ENCODE results near the gene TRNAU1AP. TPM values are rescaled to one million over a fixed set of nuclear protein-coding genes. Genes with fewer than 3 reads are reported as not detected.
A peak's percentile ranks its signal among the peaks of the same experiment; 100 is the strongest.

TRNAU1AP gene
- 23.2 and 28.3 TPM in 2 replicates for total RNA-seq

- TF ChIP-seq CTCF (IDR thresholded peaks at IDR 0.05; ENCODE audit: extremely low read depth, low read depth, low read length): no peak
- H4K20me1 ChIP-seq (ENCODE audit: insufficient read depth, low read length): no peaks in the 10 kb centered on the region
- peak; percentile 98 for DNase-seq (ENCODE audit: insufficient read length, low spot score, missing footprints)
Measured at GRCh38 chr1:28552758-28553663, at the start of gene TRNAU1AP. TRNAU1AP (plus strand) TSS chr1:28553085; CDS start chr1:28553111, 26 bp downstream.

GRCh38 chr1:28503117-28503516, 49.8 kb upstream of the TRNAU1AP start:
- H3K36me3 ChIP-seq (ENCODE audit: insufficient read depth, low read length): peaks cover 27% of the 10 kb centered on the region
- no peak for TF ChIP-seq CTCF (IDR thresholded peaks at IDR 0.05; ENCODE audit: extremely low read depth, low read depth, low read length)
- H3K4me3 ChIP-seq (ENCODE audit: insufficient read depth, low read length): no peak overlapping the region
- no peaks in the 10 kb centered on the region for H3K9me3 ChIP-seq (ENCODE audit: low read depth, low read length)
- no peak overlapping the region for H2AFZ ChIP-seq (ENCODE audit: low read length)
- peaks cover 26% of the 10 kb centered on the region for H3K79me2 ChIP-seq (ENCODE audit: insufficient read depth, low read length)
- H4K20me1 ChIP-seq (ENCODE audit: insufficient read depth, low read length): peaks cover 9% of the 10 kb centered on the region
- no peak overlapping the region for H3K27ac ChIP-seq (ENCODE audit: low read depth, low read length)
- H3K27me3 ChIP-seq (ENCODE audit: insufficient read depth, low read length): no peaks in the 10 kb centered on the region
- peaks cover 5% of the 10 kb centered on the region for H3K4me1 ChIP-seq (ENCODE audit: insufficient read depth, low read length)
- H3K4me2 ChIP-seq (ENCODE audit: insufficient read depth, low read length): no peak overlapping the region
- DNase-seq (ENCODE audit: insufficient read length, low spot score, missing footprints): no peak

More at GRCh38 chr1:28552758-28553663, at the start of gene TRNAU1AP:
- Histone ChIP-seq H3K9me3 (ENCODE audit: low read depth, low read length) (no peaks in the 10 kb centered on the region), H3K27ac (ENCODE audit: low read depth, low read length) (peak within 1 kb of the TSS; percentile 82), H3K36me3 (ENCODE audit: insufficient read depth, low read length) (peaks cover 8% of the 10 kb centered on the region), H3K4me2 (ENCODE audit: insufficient read depth, low read length) (peak within 1 kb of the TSS; percentile 99), H3K4me3 (ENCODE audit: insufficient read depth, low read length) (peak within 1 kb of the TSS; percentile 100), H3K27me3 (ENCODE audit: insufficient read depth, low read length) (no peaks in the 10 kb centered on the region), H3K4me1 (ENCODE audit: insufficient read depth, low read length) (peaks cover 6% of the 10 kb centered on the region), H2AFZ (ENCODE audit: low read length) (peak within 1 kb of the TSS; percentile 100), H3K79me2 (ENCODE audit: insufficient read depth, low read length) (peaks cover 13% of the 10 kb centered on the region)

- Histone ChIP-seq H3K4me1 (ENCODE audit: insufficient read depth, low read length) (peaks cover 27% of the 10 kb centered on the region), H3K36me3 (ENCODE audit: insufficient read depth, low read length) (peaks cover 43% of the 10 kb centered on the region), H4K20me1 (ENCODE audit: insufficient read depth, low read length) (peaks cover 26% of the 10 kb centered on the region), H3K4me2 (ENCODE audit: insufficient read depth, low read length) (peak within 1 kb of the TSS; percentile 91), H2AFZ (ENCODE audit: low read length) (peak within 1 kb of the TSS; percentile 91), H3K27ac (ENCODE audit: low read depth, low read length) (peak within 1 kb of the TSS; percentile 90), H3K79me2 (ENCODE audit: insufficient read depth, low read length) (peaks cover 36% of the 10 kb centered on the region), H3K27me3 (ENCODE audit: insufficient read depth, low read length) (no peaks in the 10 kb centered on the region), H3K9me3 (ENCODE audit: low read depth, low read length) (no peaks in the 10 kb centered on the region), H3K4me3 (ENCODE audit: insufficient read depth, low read length) (peak within 1 kb of the TSS; percentile 78)
- DNase-seq (ENCODE audit: insufficient read length, low spot score, missing footprints): peak; percentile 96
- TF ChIP-seq CTCF (IDR thresholded peaks at IDR 0.05; ENCODE audit: extremely low read depth, low read depth, low read length): no peak
Measured at GRCh38 chr1:28505406-28506187, 47.3 kb upstream of the TRNAU1AP start, which contains the start of gene RCC1. RCC1 (plus strand) TSS chr1:28506043; CDS start chr1:28529867, 23,824 bp downstream.

All from osteoblast (primary cell).